Measurements from ENCODE around the gene CCDC85B. TPM values are rescaled to one million over a fixed set of nuclear protein-coding genes. Genes with fewer than 3 reads are reported as not detected.

CCDC85B gene
- total RNA-seq, 2 experiments from 2014 or later: 25.5 to 45.0 TPM

- Mint-ChIP-seq H3K27ac (peak overlapping the region; percentile 72), H3K36me3 (ENCODE audit: low read depth) (peaks cover 46% of the 10 kb centered on the region), H3K9me3 (ENCODE audit: low read depth) (no peaks in the 10 kb centered on the region), H3K27me3 (no peaks in the 10 kb centered on the region), H3K4me1 (peaks cover 17% of the 10 kb centered on the region), H3K4me3 (peak overlapping the region; percentile 42)
- no peak for DNase-seq
- ATAC-seq: no peak
- ChIA-PET CTCF (interaction anchor here (0.5 to 6.6 kb wide), 5 partner anchors 26 to 402 kb away, joined by 3 to 210 read pairs (median 3); partner anchors contain the start of genes BANF1, CCDC85B and FIBP), POLR2A (interaction anchor here (1.6 to 1.7 kb wide), 2 partner anchors 8 to 28 kb away, joined by 3 to 6 read pairs; partner anchors contain the start of gene CCDC85B)
- intact Hi-C loops (cut with DNase I, micrococcal nuclease): no loop called here
Observed at GRCh38 chr11:65862941-65863888, 27.3 kb upstream of the CCDC85B start.

- no peak overlapping the region for H3K27ac Mint-ChIP-seq
- CTCF ChIA-PET: interaction anchor here (0.6 kb wide), 2 partner anchors 138 to 401 kb away, joined by 3 read pairs; partner anchors contain the start of gene BANF1
Observed at GRCh38 chr11:65863889-65864705, 26.4 kb upstream of the CCDC85B start.

GRCh38 chr11:65864706-65865471, 25.6 kb upstream of the CCDC85B start:
- intact Hi-C loops (cut with DNase I, micrococcal nuclease): no loop called here
- no peak for ATAC-seq
- H3K9me3 Mint-ChIP-seq (ENCODE audit: low read depth): no peaks in the 10 kb centered on the region
- DNase-seq: no peak
- POLR2A ChIA-PET: no interaction called here
- H3K4me1 Mint-ChIP-seq: peaks cover 14% of the 10 kb centered on the region
- CTCF ChIA-PET: interaction anchor here (0.7 to 0.9 kb wide), 2 partner anchors 20 to 120 kb away, joined by 3 read pairs; no protein-coding TSS in a partner anchor
- peaks cover 46% of the 10 kb centered on the region for H3K36me3 Mint-ChIP-seq (ENCODE audit: low read depth)
- H3K27me3 Mint-ChIP-seq: no peaks in the 10 kb centered on the region
- H3K4me3 Mint-ChIP-seq: no peak overlapping the region
- no peak overlapping the region for H3K27ac Mint-ChIP-seq

More at GRCh38 chr11:65863889-65864705, 26.4 kb upstream of the CCDC85B start:
- intact Hi-C loops (cut with DNase I, micrococcal nuclease): no loop called here
- no peak for ATAC-seq
- POLR2A ChIA-PET: interaction anchor here (1.7 kb wide), 1 partner anchor 7 kb away, joined by 6 read pairs; no protein-coding TSS in a partner anchor
- no peaks in the 10 kb centered on the region for H3K9me3 Mint-ChIP-seq (ENCODE audit: low read depth)
- H3K4me3 Mint-ChIP-seq: no peak overlapping the region
- no peaks in the 10 kb centered on the region for H3K27me3 Mint-ChIP-seq
- H3K36me3 Mint-ChIP-seq (ENCODE audit: low read depth): peaks cover 46% of the 10 kb centered on the region
- DNase-seq: no peak
- H3K4me1 Mint-ChIP-seq: peaks cover 15% of the 10 kb centered on the region

GRCh38 chr11:65865550-65866172, 24.8 kb upstream of the CCDC85B start:
- Mint-ChIP-seq H3K36me3 (ENCODE audit: low read depth) (peaks cover 45% of the 10 kb centered on the region), H3K27ac (no peak overlapping the region), H3K9me3 (ENCODE audit: low read depth) (no peaks in the 10 kb centered on the region), H3K4me3 (no peak overlapping the region), H3K4me1 (peaks cover 14% of the 10 kb centered on the region), H3K27me3 (no peaks in the 10 kb centered on the region)
- intact Hi-C loops (cut with DNase I, micrococcal nuclease): no loop called here
- POLR2A ChIA-PET: interaction anchor here (0.7 to 1.2 kb wide), 2 partner anchors 14 to 25 kb away, joined by 3 read pairs; partner anchors contain the start of gene CCDC85B
- CTCF ChIA-PET: interaction anchor here (0.9 to 1.0 kb wide), 2 partner anchors 19 to 24 kb away, joined by 3 read pairs; partner anchors contain the start of gene CCDC85B
- no peak for ATAC-seq
- DNase-seq: no peak

- no peak for ATAC-seq
- Mint-ChIP-seq H3K4me3 (no peak overlapping the region), H3K9me3 (ENCODE audit: low read depth) (no peaks in the 10 kb centered on the region), H3K27me3 (no peaks in the 10 kb centered on the region), H3K27ac (no peak overlapping the region), H3K4me1 (peaks cover 13% of the 10 kb centered on the region), H3K36me3 (ENCODE audit: low read depth) (peaks cover 41% of the 10 kb centered on the region)
- CTCF ChIA-PET: interaction anchor here (0.8 to 1.0 kb wide), 2 partner anchors 23 to 178 kb away, joined by 3 read pairs; partner anchors contain the start of gene CCDC85B
- POLR2A ChIA-PET: interaction anchor here (0.7 to 1.2 kb wide), 2 partner anchors 15 to 24 kb away, joined by 3 read pairs; partner anchors contain the start of gene CCDC85B
- no peak for DNase-seq
- intact Hi-C loops (cut with DNase I, micrococcal nuclease): no loop called here
Observed at GRCh38 chr11:65866509-65867283, 23.8 kb upstream of the CCDC85B start.

GRCh38 chr11:65867284-65868071, 23.0 kb upstream of the CCDC85B start:
- ATAC-seq (no peak), DNase-seq (peak; percentile 43)
- H3K27ac Mint-ChIP-seq: no peak overlapping the region
- no peak overlapping the region for H3K4me3 Mint-ChIP-seq
- intact Hi-C loops (cut with DNase I, micrococcal nuclease): no loop called here
- ChIA-PET POLR2A (interaction anchor here (0.6 kb wide), 1 partner anchor 104 kb away, joined by 3 read pairs; no protein-coding TSS in a partner anchor), CTCF (interaction anchor here (0.8 to 4.8 kb wide), 4 partner anchors 7 to 177 kb away, joined by 3 to 76 read pairs (median 24); partner anchors contain the start of genes CCDC85B, FIBP and MUS81)
- H3K36me3 Mint-ChIP-seq (ENCODE audit: low read depth): peaks cover 39% of the 10 kb centered on the region
- H3K27me3 Mint-ChIP-seq: no peaks in the 10 kb centered on the region
- no peaks in the 10 kb centered on the region for H3K9me3 Mint-ChIP-seq (ENCODE audit: low read depth)
- peaks cover 10% of the 10 kb centered on the region for H3K4me1 Mint-ChIP-seq

GRCh38 chr11:65868076-65868667, 22.3 kb upstream of the CCDC85B start:
- intact Hi-C loops (cut with DNase I, micrococcal nuclease): no loop called here
- Mint-ChIP-seq H3K9me3 (ENCODE audit: low read depth) (no peaks in the 10 kb centered on the region), H3K36me3 (ENCODE audit: low read depth) (peaks cover 33% of the 10 kb centered on the region), H3K4me3 (no peak overlapping the region), H3K4me1 (peaks cover 8% of the 10 kb centered on the region), H3K27me3 (no peaks in the 10 kb centered on the region), H3K27ac (no peak overlapping the region)
- CTCF ChIA-PET: interaction anchor here (1.0 to 4.8 kb wide), 3 partner anchors 8 to 19 kb away, joined by 3 to 76 read pairs (median 45); partner anchors contain the start of genes CCDC85B, FIBP and MUS81
- DNase-seq: peak; percentile 52
- ATAC-seq: peak; percentile 40
- POLR2A ChIA-PET: interaction anchor here (0.6 to 1.4 kb wide), 3 partner anchors 8 to 103 kb away, joined by 3 to 6 read pairs (median 4); partner anchors contain the start of genes CCDC85B and MUS81

- H3K36me3 Mint-ChIP-seq (ENCODE audit: low read depth): peaks cover 27% of the 10 kb centered on the region
- DNase-seq (peak; percentile 6), ATAC-seq (no peak)
- no peaks in the 10 kb centered on the region for H3K27me3 Mint-ChIP-seq
- H3K9me3 Mint-ChIP-seq (ENCODE audit: low read depth): no peaks in the 10 kb centered on the region
- H3K27ac Mint-ChIP-seq: no peak overlapping the region
- H3K4me1 Mint-ChIP-seq: peaks cover 12% of the 10 kb centered on the region
- intact Hi-C loops (cut with DNase I, micrococcal nuclease): no loop called here
- H3K4me3 Mint-ChIP-seq: no peak overlapping the region
- POLR2A ChIA-PET: interaction anchor here (0.9 to 1.4 kb wide), 2 partner anchors 9 to 21 kb away, joined by 4 to 6 read pairs; partner anchors contain the start of genes CCDC85B and MUS81
- CTCF ChIA-PET: interaction anchor here (0.8 to 4.8 kb wide), 3 partner anchors 8 to 154 kb away, joined by 3 to 76 read pairs (median 45); partner anchors contain the start of genes CCDC85B, FIBP and MUS81
Observed at GRCh38 chr11:65868907-65869306, 21.6 kb upstream of the CCDC85B start.
